K562 (cell line): ENCODE data around the gene GABARAPL1.
"Not testable (repeated sequence)": the region's sequence is repeated elsewhere in the genome, so short reads cannot be mapped to it uniquely, and the experiment has no call there.

Experiments used
- ELF2 ChIP-seq: fragments of 250-450 bp; sonication (Bioruptor Pico); IDR thresholded peaks from 2 replicates; pipeline ENCODE4 v1.5.0; 2021; ENCODE audit warnings: mild to moderate bottlenecking
- ELF4 ChIP-seq: fragments of 450-650 bp; formaldehyde crosslinking; IDR thresholded peaks from 2 replicates; pipeline ENCODE4 v1.4.0; 2022; ENCODE audit warnings: missing genetic modification characterization
- RAD21 ChIP-seq, 2 experiments: fragments of 250-450 bp in 1 of 2; fragments of 450-650 bp in 1 of 2; sonication (Bioruptor Pico) in 1 of 2; formaldehyde crosslinking in 1 of 2; IDR thresholded peaks in 1 of 2; conservative IDR thresholded peaks in 1 of 2; 2 replicates each; pipeline versions ENCODE4 v1.4.0 to v1.8.0; 2020 to 2022; ENCODE audit warnings: mild to moderate bottlenecking in 2 of 2, moderate library complexity in 1 of 2
- USF2 ChIP-seq: sonication (generic); formaldehyde crosslinking; IDR thresholded peaks from 2 replicates; pipeline ENCODE4 v1.5.0; 2020; ENCODE audit warnings: missing genetic modification reagents
- TF ChIP-seq, protein P1 (sequence below), 2 experiments: fragments of 150-350 bp in 1 of 2; IDR thresholded peaks; 2 replicates each; pipeline ENCODE4 v1.6.1; 2012 to 2016; ENCODE audit warnings: low read depth in 2 of 2, low read length in 2 of 2, mild to moderate bottlenecking in 1 of 2, moderate library complexity in 1 of 2
- TF ChIP-seq, protein P2 (sequence below), 3 experiments: IDR thresholded peaks in 2 of 3; conservative IDR thresholded peaks in 1 of 3; 2 replicates each; pipeline ENCODE4 v1.5.1; 2011 to 2012; ENCODE audit warnings: low read length in 3 of 3, mild to moderate bottlenecking in 3 of 3, control low read depth in 2 of 3, improper control_type of control experiment in 1 of 3, inconsistent platforms in 1 of 3, low read depth in 1 of 3, mixed read lengths in 1 of 3, moderate library complexity in 1 of 3; ENCODE audit not compliant: insufficient read depth in 2 of 3

DNA sequence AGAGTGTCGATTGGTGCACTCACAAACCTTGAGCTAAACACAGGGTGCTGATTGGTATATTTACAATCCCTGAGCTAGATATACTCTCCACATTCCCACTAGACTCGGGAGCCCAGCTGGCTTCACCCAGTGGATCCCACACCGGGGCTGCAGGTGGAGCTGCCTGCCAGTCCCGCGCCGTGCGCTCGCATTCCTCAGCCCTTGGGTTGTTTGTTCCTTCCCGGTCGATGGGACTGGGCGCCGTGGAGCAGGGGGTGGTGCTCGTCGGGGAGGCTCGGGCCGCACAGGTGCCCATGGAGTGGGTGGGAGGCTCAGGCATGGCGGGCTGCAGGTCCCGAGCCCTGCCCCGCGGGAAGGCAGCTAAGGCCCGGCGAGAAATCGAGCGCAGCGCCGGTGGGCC lies 12.7 kb downstream of the GABARAPL1 start:
- not testable (repeated sequence) for TF ChIP-seq USF2 (CRISPR knock-in tag); RAD21 (CRISPR knock-in tag; conservative IDR thresholded peaks at IDR 0.05 in 1 of 2, IDR thresholded peaks at IDR 0.05 in 1 of 2); ELF4 (CRISPR knock-in tag); ELF2 (CRISPR knock-in tag)
- TF ChIP-seq, protein P1, sequence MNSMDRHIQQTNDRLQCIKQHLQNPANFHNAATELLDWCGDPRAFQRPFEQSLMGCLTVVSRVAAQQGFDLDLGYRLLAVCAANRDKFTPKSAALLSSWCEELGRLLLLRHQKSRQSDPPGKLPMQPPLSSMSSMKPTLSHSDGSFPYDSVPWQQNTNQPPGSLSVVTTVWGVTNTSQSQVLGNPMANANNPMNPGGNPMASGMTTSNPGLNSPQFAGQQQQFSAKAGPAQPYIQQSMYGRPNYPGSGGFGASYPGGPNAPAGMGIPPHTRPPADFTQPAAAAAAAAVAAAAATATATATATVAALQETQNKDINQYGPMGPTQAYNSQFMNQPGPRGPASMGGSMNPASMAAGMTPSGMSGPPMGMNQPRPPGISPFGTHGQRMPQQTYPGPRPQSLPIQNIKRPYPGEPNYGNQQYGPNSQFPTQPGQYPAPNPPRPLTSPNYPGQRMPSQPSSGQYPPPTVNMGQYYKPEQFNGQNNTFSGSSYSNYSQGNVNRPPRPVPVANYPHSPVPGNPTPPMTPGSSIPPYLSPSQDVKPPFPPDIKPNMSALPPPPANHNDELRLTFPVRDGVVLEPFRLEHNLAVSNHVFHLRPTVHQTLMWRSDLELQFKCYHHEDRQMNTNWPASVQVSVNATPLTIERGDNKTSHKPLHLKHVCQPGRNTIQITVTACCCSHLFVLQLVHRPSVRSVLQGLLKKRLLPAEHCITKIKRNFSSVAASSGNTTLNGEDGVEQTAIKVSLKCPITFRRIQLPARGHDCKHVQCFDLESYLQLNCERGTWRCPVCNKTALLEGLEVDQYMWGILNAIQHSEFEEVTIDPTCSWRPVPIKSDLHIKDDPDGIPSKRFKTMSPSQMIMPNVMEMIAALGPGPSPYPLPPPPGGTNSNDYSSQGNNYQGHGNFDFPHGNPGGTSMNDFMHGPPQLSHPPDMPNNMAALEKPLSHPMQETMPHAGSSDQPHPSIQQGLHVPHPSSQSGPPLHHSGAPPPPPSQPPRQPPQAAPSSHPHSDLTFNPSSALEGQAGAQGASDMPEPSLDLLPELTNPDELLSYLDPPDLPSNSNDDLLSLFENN (IDR thresholded peaks at IDR 0.05; ENCODE audit: low read depth in 2 of 2, low read length in 2 of 2) = not testable (repeated sequence)
- TF ChIP-seq, protein P2, sequence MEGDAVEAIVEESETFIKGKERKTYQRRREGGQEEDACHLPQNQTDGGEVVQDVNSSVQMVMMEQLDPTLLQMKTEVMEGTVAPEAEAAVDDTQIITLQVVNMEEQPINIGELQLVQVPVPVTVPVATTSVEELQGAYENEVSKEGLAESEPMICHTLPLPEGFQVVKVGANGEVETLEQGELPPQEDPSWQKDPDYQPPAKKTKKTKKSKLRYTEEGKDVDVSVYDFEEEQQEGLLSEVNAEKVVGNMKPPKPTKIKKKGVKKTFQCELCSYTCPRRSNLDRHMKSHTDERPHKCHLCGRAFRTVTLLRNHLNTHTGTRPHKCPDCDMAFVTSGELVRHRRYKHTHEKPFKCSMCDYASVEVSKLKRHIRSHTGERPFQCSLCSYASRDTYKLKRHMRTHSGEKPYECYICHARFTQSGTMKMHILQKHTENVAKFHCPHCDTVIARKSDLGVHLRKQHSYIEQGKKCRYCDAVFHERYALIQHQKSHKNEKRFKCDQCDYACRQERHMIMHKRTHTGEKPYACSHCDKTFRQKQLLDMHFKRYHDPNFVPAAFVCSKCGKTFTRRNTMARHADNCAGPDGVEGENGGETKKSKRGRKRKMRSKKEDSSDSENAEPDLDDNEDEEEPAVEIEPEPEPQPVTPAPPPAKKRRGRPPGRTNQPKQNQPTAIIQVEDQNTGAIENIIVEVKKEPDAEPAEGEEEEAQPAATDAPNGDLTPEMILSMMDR (IDR thresholded peaks at IDR 0.05 in 2 of 3, conservative IDR thresholded peaks at IDR 0.05 in 1 of 3; ENCODE audit: insufficient read depth in 2 of 3, low read depth in 1 of 3, low read length in 3 of 3) = not testable (repeated sequence)
